Neural cell (in vitro differentiated cells): Measurements from ENCODE around the gene SLC38A4. TPM values are rescaled to one million over a fixed set of nuclear protein-coding genes. Genes with fewer than 3 reads are reported as not detected.

Experiments
- H2AFZ ChIP-seq: fragments of 200-600, 300-800 bp; sonication (generic), shearing (Covaris generic); 2 replicates; pipeline ENCODE4 v1.6.0; 2014; ENCODE audit warnings: low read depth, mild to moderate bottlenecking, antibody characterized with exemption, low read length, moderate library complexity
- H3F3A ChIP-seq: fragments of 200-600 bp; shearing (Covaris generic); 2 replicates; pipeline ENCODE4 v1.6.1; 2016; ENCODE audit warnings: mild to moderate bottlenecking, moderate library complexity, mixed read lengths, antibody characterized with exemption, low read length; ENCODE audit not compliant: insufficient read depth, poor library complexity, severe bottlenecking
- H3K27ac ChIP-seq: fragments of 200-600, 300-800 bp; sonication (generic), shearing (Covaris generic); 2 replicates; pipeline ENCODE4 v1.5.1; 2014; ENCODE audit warnings: mild to moderate bottlenecking, low read length, moderate library complexity
- H3K27me3 ChIP-seq: fragments of 300-800, 200-600 bp; sonication (generic), shearing (Covaris generic); 2 replicates; pipeline ENCODE4 v1.6.0; 2014; ENCODE audit warnings: mild to moderate bottlenecking, low read depth, low read length, moderate library complexity; ENCODE audit not compliant: insufficient read depth
- H3K36me3 ChIP-seq: fragments of 300-800, 200-600 bp; sonication (generic), shearing (Covaris generic); 2 replicates; pipeline ENCODE4 v1.5.1; 2014; ENCODE audit warnings: mild to moderate bottlenecking, antibody characterized with exemption, low read length, moderate library complexity; ENCODE audit not compliant: insufficient read depth
- H3K4me2 ChIP-seq: fragments of 300-800, 200-600 bp; sonication (generic), shearing (Covaris generic); 2 replicates; pipeline ENCODE4 v1.6.0; 2014; ENCODE audit warnings: mild to moderate bottlenecking, low read length
- H3K4me3 ChIP-seq: fragments of 300-800, 200-600 bp; sonication (generic), shearing (Covaris generic); 2 replicates; pipeline ENCODE4 v1.5.1; 2014; ENCODE audit warnings: mild to moderate bottlenecking, low read length, moderate library complexity
- H3K79me2 ChIP-seq: fragments of 200-600 bp; shearing (Covaris generic); replicated peaks from 2 replicates; pipeline ENCODE4 v1.6.0; 2014; ENCODE audit warnings: mild to moderate bottlenecking, low read length, moderate library complexity; ENCODE audit not compliant: insufficient read depth
- H3K9ac ChIP-seq: fragments of 300-800, 200-600 bp; sonication (generic), shearing (Covaris generic); 2 replicates; pipeline ENCODE4 v1.6.1; 2016; ENCODE audit warnings: mild to moderate bottlenecking, low read length, mixed read lengths
- H3K9me2 ChIP-seq: fragments of 200-600 bp; shearing (Covaris generic); 2 replicates; pipeline ENCODE4 v1.6.1; 2016; ENCODE audit warnings: mild to moderate bottlenecking, low read length, mixed read lengths; ENCODE audit not compliant: insufficient read depth
- H3K9me3 ChIP-seq: fragments of 200-600, 300-800 bp; sonication (generic), shearing (Covaris generic); 2 replicates; pipeline ENCODE4 v1.6.1; 2016; ENCODE audit warnings: mild to moderate bottlenecking, mixed run types, low read length, moderate library complexity, mixed read lengths
- H4K20me1 ChIP-seq: fragments of 200-600 bp; shearing (Covaris generic); 2 replicates; pipeline ENCODE4 v1.6.1; 2016; ENCODE audit warnings: mild to moderate bottlenecking, mixed run types; ENCODE audit not compliant: insufficient read depth
- EP300 ChIP-seq: fragments of 450-650 bp; conservative IDR thresholded peaks from 2 replicates; pipeline ENCODE4 v1.6.1; 2014; ENCODE audit warnings: antibody characterized with exemption, mild to moderate bottlenecking, moderate library complexity; ENCODE audit not compliant: poor library complexity, severe bottlenecking
- EZH2 ChIP-seq: fragments of 200-600, 300-800 bp; shearing (Covaris generic), sonication (generic); IDR thresholded peaks from 2 replicates; pipeline ENCODE4 v1.6.1; 2014; ENCODE audit warnings: antibody characterized with exemption, low read length, borderline replicate concordance, mild to moderate bottlenecking; ENCODE audit not compliant: insufficient read depth, poor library complexity, severe bottlenecking
- MXI1 ChIP-seq: fragments of 450-650 bp; conservative IDR thresholded peaks from 2 replicates; pipeline ENCODE4 v1.6.1; 2014; ENCODE audit warnings: antibody characterized with exemption, mild to moderate bottlenecking; ENCODE audit not compliant: poor library complexity, severe bottlenecking
- POLR2AphosphoS5 ChIP-seq: IDR thresholded peaks from 2 replicates; pipeline ENCODE4 v1.6.1; 2012
- RAD21 ChIP-seq: fragments of 450-650 bp; conservative IDR thresholded peaks from 2 replicates; pipeline ENCODE4 v1.6.1; 2014; ENCODE audit warnings: antibody characterized with exemption, mild to moderate bottlenecking, moderate library complexity
- SMC3 ChIP-seq: fragments of 450-650 bp; conservative IDR thresholded peaks from 2 replicates; pipeline ENCODE4 v1.6.1; 2014; ENCODE audit warnings: antibody characterized with exemption, mild to moderate bottlenecking, moderate library complexity; ENCODE audit not compliant: poor library complexity
- TAF1 ChIP-seq: IDR thresholded peaks from 2 replicates; pipeline ENCODE4 v1.6.1; 2012; ENCODE audit warnings: low read depth
- polyA plus RNA-seq: library from polyadenylated mRNA; depleted of rRNA; stranded (reverse); fragments of >200 nt; gene quantifications from 2 replicates; pipeline ENCODE4 v1.2.3, GENCODE V29; 2014
- TF ChIP-seq, protein P1 (sequence below): IDR thresholded peaks from 2 replicates; pipeline ENCODE4 v1.6.1; 2012; ENCODE audit warnings: borderline replicate concordance
- TF ChIP-seq, protein P2 (sequence below): fragments of 450-650 bp; IDR thresholded peaks from 2 replicates; pipeline ENCODE4 v1.5.1; 2014; ENCODE audit warnings: antibody characterized with exemption, mild to moderate bottlenecking, moderate library complexity; ENCODE audit not compliant: poor library complexity, severe bottlenecking

Gene SLC38A4
- polyA plus RNA-seq, 1 donor from 2014 or later, result not detected

DNA sequence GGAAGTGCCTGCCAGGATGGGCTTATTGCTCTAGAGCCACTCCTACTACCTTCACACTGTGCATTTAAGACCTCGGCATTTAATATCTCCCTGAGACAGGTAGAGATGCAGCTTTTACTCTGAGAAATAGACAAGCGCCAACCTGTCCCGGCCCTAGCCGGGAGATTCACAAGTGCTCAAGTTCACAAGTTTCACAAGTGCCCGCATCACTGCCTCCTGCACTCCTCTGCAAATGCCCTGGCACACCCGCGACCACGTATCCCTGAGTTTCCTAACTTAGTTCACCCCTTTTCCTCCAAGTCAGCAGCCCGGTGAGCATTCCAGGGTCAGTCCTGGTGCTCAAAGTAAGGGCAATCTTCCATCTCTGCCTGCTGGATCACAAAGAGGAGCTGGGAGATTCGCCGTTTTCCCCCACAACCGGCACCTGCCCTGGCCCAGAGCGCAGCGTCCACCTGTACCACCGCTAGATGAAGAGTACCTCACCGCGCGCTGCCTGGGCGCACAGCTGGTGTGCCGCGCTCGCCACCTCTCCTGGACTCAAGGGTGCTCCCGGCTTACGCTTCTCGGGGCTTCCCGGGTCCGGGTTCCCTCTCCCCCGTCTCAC, 5.0 kb upstream of the SLC38A4 start:
- Histone ChIP-seq H3F3A (no peaks in the 10 kb centered on the region), H3K9ac (peak overlapping the region; percentile 19), H2AFZ (peak overlapping the region; percentile 34), H3K9me2 (no peaks in the 10 kb centered on the region), H3K27me3 (peaks cover 70% of the 10 kb centered on the region), H4K20me1 (no peaks in the 10 kb centered on the region), H3K9me3 (no peaks in the 10 kb centered on the region), H3K4me2 (peak overlapping the region; percentile 62), H3K36me3 (no peaks in the 10 kb centered on the region), H3K27ac (no peak overlapping the region), H3K79me2 (no peaks in the 10 kb centered on the region), H3K4me3 (peak overlapping the region; percentile 67)
- no peak for TF ChIP-seq RAD21
- TF ChIP-seq EP300, result no peak
- TF ChIP-seq SMC3, result no peak
- TF ChIP-seq, protein P1, sequence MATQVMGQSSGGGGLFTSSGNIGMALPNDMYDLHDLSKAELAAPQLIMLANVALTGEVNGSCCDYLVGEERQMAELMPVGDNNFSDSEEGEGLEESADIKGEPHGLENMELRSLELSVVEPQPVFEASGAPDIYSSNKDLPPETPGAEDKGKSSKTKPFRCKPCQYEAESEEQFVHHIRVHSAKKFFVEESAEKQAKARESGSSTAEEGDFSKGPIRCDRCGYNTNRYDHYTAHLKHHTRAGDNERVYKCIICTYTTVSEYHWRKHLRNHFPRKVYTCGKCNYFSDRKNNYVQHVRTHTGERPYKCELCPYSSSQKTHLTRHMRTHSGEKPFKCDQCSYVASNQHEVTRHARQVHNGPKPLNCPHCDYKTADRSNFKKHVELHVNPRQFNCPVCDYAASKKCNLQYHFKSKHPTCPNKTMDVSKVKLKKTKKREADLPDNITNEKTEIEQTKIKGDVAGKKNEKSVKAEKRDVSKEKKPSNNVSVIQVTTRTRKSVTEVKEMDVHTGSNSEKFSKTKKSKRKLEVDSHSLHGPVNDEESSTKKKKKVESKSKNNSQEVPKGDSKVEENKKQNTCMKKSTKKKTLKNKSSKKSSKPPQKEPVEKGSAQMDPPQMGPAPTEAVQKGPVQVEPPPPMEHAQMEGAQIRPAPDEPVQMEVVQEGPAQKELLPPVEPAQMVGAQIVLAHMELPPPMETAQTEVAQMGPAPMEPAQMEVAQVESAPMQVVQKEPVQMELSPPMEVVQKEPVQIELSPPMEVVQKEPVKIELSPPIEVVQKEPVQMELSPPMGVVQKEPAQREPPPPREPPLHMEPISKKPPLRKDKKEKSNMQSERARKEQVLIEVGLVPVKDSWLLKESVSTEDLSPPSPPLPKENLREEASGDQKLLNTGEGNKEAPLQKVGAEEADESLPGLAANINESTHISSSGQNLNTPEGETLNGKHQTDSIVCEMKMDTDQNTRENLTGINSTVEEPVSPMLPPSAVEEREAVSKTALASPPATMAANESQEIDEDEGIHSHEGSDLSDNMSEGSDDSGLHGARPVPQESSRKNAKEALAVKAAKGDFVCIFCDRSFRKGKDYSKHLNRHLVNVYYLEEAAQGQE, result no peak
- TF ChIP-seq EZH2, result no peak
- TF ChIP-seq, protein P2, sequence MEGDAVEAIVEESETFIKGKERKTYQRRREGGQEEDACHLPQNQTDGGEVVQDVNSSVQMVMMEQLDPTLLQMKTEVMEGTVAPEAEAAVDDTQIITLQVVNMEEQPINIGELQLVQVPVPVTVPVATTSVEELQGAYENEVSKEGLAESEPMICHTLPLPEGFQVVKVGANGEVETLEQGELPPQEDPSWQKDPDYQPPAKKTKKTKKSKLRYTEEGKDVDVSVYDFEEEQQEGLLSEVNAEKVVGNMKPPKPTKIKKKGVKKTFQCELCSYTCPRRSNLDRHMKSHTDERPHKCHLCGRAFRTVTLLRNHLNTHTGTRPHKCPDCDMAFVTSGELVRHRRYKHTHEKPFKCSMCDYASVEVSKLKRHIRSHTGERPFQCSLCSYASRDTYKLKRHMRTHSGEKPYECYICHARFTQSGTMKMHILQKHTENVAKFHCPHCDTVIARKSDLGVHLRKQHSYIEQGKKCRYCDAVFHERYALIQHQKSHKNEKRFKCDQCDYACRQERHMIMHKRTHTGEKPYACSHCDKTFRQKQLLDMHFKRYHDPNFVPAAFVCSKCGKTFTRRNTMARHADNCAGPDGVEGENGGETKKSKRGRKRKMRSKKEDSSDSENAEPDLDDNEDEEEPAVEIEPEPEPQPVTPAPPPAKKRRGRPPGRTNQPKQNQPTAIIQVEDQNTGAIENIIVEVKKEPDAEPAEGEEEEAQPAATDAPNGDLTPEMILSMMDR, result no peak
- no peak for TF ChIP-seq MXI1
- TF ChIP-seq TAF1, result no peak
- TF ChIP-seq POLR2AphosphoS5, result no peak

DNA sequence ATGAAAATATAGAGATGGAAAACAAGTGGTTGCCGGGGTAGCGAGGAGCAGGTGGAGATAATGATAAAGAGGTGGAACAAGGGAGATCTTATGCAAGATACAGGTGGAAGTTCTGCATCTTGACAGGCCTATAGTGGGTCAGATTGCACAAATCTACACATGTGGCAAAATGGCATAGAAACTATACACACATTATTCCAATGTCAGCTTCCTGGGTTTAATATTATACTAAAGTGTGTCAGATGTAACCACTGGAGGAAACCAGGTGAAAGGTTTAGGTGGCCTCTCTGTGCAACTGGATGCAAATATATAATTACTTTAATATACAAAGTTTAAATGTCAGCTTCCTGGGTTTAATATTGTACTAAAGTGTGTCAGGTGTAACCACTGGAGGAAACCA, 1.1 kb downstream of the SLC38A4 start:
- Histone ChIP-seq H3K4me3 (no peak overlapping the region), H2AFZ (no peak overlapping the region), H3K36me3 (no peaks in the 10 kb centered on the region), H3K9ac (no peak overlapping the region), H4K20me1 (no peaks in the 10 kb centered on the region), H3K27me3 (peaks cover 45% of the 10 kb centered on the region), H3K27ac (no peak overlapping the region), H3K9me3 (no peaks in the 10 kb centered on the region), H3F3A (no peaks in the 10 kb centered on the region), H3K9me2 (no peaks in the 10 kb centered on the region), H3K79me2 (no peaks in the 10 kb centered on the region), H3K4me2 (no peak overlapping the region)
- TF ChIP-seq SMC3, result no peak
- TF ChIP-seq, protein P2, result no peak
- no peak for TF ChIP-seq RAD21
